Activated CD4-positive, alpha-beta T cell treated with anti-CD3 and anti-CD28 coated beads, Interleukin-2, amount 50 U/mL, for 24 hours (primary cell): ENCODE results near the gene ZDHHC18.
A peak's percentile ranks its signal among the peaks of the same experiment; 100 is the strongest.
"Not testable (repeated sequence)": the region's sequence is repeated elsewhere in the genome, so short reads cannot be mapped to it uniquely, and the experiment has no call there.

Experiments
- DNase-seq, 2 donors: peaks; one replicate each; pipeline ENCODE4 v3.0.0-alpha.2; 2020; ENCODE audit warnings: low read depth in 1 of 2, low spot score in 1 of 2

ZDHHC18 gene

GRCh38 chr1:26832249-26832960 lies 5.9 kb downstream of the ZDHHC18 start:
- no peak for DNase-seq

- peak; percentile 51 to 79 for DNase-seq
Measured at GRCh38 chr1:26833432-26834405, 7.2 kb downstream of the ZDHHC18 start.

- DNase-seq, result not testable (repeated sequence)
Measured at GRCh38 chr1:26837665-26838064, 11.2 kb downstream of the ZDHHC18 start.

- peak; percentile 22 to 39 for DNase-seq
Measured at GRCh38 chr1:26838474-26839338, 12.2 kb downstream of the ZDHHC18 start.

GRCh38 chr1:26839339-26839722 lies 12.8 kb downstream of the ZDHHC18 start:
- no peak for DNase-seq

GRCh38 chr1:26839779-26840178 lies 13.3 kb downstream of the ZDHHC18 start:
- DNase-seq, result no peak

GRCh38 chr1:26844424-26845196 lies 18.1 kb downstream of the ZDHHC18 start:
- DNase-seq, result no peak

GRCh38 chr1:26847826-26848225 lies 21.3 kb downstream of the ZDHHC18 start:
- not testable (repeated sequence) for DNase-seq

GRCh38 chr1:26848499-26848898 lies 22.0 kb downstream of the ZDHHC18 start:
- no peak for DNase-seq

GRCh38 chr1:26848941-26849774 lies 22.7 kb downstream of the ZDHHC18 start:
- no peak for DNase-seq

- no peak for DNase-seq
Measured at GRCh38 chr1:26851106-26851684, 24.7 kb downstream of the ZDHHC18 start.

GRCh38 chr1:26852701-26853100 lies 26.2 kb downstream of the ZDHHC18 start:
- no peak for DNase-seq

GRCh38 chr1:26853156-26853555 lies 26.7 kb downstream of the ZDHHC18 start:
- DNase-seq, result peak; percentile 48 to 75

- no peak for DNase-seq
Measured at GRCh38 chr1:26853600-26853999, 27.1 kb downstream of the ZDHHC18 start.

- DNase-seq, result no peak
Measured at GRCh38 chr1:26854906-26855305, 28.4 kb downstream of the ZDHHC18 start.

- DNase-seq, result no peak
Measured at GRCh38 chr1:26855636-26856035, 29.1 kb downstream of the ZDHHC18 start.

GRCh38 chr1:26856181-26856580 lies 29.7 kb downstream of the ZDHHC18 start:
- DNase-seq, result no peak

- no peak for DNase-seq
Measured at GRCh38 chr1:26856604-26857469, 30.3 kb downstream of the ZDHHC18 start.
